ENCODE measurements around the gene ZNF416. TPM values are rescaled to one million over a fixed set of nuclear protein-coding genes. Genes with fewer than 3 reads are reported as not detected.

The ZNF416 gene
- total and polyA plus RNA-seq, 2 of the 8 experiments (the other 6 are each of a cell fraction or from before 2014, with no cell fraction given), result 3.2 to 10.3 TPM

DNA sequence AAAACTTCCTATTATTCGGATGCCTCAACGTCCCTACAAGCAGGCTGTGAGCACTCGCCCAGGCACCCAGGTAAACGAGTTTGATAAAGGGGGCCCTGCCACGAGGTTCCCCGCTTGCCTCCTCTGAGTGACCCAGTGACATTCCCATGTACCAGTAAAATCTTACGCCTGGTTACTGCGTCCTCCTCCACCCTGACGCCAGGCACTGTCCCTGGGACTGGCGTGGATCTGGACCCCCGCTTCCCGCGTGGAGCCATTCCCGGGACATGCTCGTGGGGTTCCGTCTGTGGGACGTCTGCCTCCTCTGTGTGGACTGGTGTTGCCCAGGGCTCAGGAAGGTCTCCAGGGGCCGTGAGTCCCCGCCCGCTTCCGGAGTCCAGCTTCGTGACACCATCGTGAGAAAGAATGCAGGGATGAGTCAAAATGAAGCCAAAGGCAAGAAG, 18.6 kb downstream of the ZNF416 start (continued):
- TF ChIP-seq HDAC2 (IDR thresholded peaks at IDR 0.05; ENCODE audit: borderline replicate concordance in 1 of 2, low read depth in 2 of 2, low read length in 2 of 2) (no peak), CREB1 (IDR thresholded peaks at IDR 0.05) (no peak), JUND (IDR thresholded peaks at IDR 0.05; ENCODE audit: low read length) (no peak), POLR2A (IDR thresholded peaks at IDR 0.05; ENCODE audit: control extremely low read depth in 1 of 2, low read depth in 2 of 2, low read length in 2 of 2) (no peak), YY1 (IDR thresholded peaks at IDR 0.05; ENCODE audit: low read depth, low read length) (no peak)
